ENCODE results near the gene RAD51D. TPM values are rescaled to one million over a fixed set of nuclear protein-coding genes. Genes with fewer than 3 reads are reported as not detected.

Gene RAD51D
- total RNA-seq, 2 donors from 2014 or later, result 2.0 to 4.5 TPM

DNA sequence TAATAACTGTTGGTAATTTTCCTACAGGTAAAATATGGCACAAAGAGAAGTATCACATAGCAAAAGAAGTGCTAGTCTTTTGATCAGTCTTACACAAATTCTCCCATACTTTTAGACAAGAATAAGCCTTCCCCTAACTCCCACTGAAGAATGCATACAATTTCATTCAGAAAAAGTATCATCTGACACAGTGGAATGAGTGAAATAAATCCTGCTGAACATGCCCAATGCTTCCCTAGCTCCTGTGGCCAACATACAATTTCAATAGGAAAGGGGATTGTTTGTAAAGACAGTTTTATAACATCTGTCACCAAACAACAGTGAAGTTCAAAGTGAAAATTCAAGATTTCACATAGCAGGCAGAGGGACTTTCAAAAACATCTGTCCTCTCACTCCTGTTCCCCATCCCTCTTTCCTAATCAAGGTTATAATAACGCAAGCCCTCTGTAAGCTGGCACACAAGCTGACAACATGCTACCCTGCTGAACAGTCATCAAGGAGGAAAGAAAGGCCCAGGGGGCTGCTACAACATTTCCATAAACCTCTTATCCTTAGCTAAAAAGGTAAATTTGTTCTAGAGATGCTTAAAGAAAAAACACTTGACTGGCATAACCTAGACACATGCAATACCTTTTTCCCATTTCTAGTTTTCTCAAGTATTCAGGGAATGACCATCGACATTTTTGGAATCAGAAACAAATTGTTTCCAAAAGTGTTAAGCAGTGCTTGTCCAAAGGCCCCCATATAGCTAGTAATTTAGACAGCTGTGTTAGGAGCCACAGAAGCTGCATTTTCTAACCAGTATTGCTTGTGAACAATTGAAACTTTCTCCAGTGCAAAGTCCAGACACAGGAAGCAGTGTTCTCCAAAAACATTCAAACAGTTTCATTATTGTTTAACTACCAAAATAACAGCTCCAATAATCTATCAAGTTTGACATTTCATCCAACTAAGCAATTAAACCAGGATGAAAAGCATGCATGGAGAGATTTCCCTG, 44.7 kb downstream of the RAD51D start:
- H3K4me3 ChIP-seq, result no peak overlapping the region
- H3K27ac ChIP-seq, result no peak overlapping the region
- DNase-seq (ENCODE audit: low spot score), result no peak
- TF ChIP-seq, protein P1, sequence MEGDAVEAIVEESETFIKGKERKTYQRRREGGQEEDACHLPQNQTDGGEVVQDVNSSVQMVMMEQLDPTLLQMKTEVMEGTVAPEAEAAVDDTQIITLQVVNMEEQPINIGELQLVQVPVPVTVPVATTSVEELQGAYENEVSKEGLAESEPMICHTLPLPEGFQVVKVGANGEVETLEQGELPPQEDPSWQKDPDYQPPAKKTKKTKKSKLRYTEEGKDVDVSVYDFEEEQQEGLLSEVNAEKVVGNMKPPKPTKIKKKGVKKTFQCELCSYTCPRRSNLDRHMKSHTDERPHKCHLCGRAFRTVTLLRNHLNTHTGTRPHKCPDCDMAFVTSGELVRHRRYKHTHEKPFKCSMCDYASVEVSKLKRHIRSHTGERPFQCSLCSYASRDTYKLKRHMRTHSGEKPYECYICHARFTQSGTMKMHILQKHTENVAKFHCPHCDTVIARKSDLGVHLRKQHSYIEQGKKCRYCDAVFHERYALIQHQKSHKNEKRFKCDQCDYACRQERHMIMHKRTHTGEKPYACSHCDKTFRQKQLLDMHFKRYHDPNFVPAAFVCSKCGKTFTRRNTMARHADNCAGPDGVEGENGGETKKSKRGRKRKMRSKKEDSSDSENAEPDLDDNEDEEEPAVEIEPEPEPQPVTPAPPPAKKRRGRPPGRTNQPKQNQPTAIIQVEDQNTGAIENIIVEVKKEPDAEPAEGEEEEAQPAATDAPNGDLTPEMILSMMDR (IDR thresholded peaks at IDR 0.05), result no peak
- no peaks in the 10 kb centered on the region for H3K9me3 ChIP-seq
- H3K4me1 ChIP-seq, result peaks cover 0 to 4% of the 10 kb centered on the region in 2 donors
- no peaks in the 10 kb centered on the region for H3K36me3 ChIP-seq
- H3K27me3 ChIP-seq, result no peaks in the 10 kb centered on the region

DNA sequence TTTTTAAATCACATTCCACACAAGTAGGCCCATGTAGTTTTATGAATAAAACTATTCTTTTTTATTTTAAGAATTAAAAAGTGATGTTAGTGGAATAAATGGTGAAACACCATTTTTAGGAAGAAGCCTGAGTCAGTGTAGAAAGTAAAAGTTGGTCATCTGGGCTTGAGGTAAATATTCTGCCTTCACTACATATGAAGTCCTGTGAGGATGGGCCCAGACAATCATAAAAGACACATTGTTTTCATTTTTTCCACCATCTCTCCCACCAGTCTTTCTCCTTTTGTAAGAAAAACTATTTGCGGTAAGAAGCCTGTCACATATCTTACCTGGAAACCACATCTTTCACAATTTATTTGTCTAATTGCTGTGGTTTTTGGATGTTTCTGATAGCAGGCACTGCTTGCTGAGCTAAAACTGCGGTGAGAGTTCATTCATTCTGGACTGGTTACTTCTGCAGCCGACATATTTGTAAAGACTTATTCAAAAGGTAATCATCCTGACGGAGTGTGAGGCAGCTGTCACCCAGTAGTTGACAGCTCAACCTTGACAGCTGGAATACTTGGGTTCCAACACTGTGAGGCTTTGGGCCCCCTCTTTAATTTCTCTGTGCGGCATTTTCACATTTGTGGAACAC, 45.6 kb downstream of the RAD51D start:
- no peaks in the 10 kb centered on the region for H3K9me3 ChIP-seq
- H3K27ac ChIP-seq, result no peak overlapping the region
- no peaks in the 10 kb centered on the region for H3K27me3 ChIP-seq
- DNase-seq (ENCODE audit: low spot score), result no peak
- TF ChIP-seq, protein P1 (IDR thresholded peaks at IDR 0.05), result no peak
- H3K4me3 ChIP-seq, result no peak overlapping the region
- H3K4me1 ChIP-seq, result peaks cover 0 to 4% of the 10 kb centered on the region in 2 donors
- H3K36me3 ChIP-seq, result no peaks in the 10 kb centered on the region

DNA sequence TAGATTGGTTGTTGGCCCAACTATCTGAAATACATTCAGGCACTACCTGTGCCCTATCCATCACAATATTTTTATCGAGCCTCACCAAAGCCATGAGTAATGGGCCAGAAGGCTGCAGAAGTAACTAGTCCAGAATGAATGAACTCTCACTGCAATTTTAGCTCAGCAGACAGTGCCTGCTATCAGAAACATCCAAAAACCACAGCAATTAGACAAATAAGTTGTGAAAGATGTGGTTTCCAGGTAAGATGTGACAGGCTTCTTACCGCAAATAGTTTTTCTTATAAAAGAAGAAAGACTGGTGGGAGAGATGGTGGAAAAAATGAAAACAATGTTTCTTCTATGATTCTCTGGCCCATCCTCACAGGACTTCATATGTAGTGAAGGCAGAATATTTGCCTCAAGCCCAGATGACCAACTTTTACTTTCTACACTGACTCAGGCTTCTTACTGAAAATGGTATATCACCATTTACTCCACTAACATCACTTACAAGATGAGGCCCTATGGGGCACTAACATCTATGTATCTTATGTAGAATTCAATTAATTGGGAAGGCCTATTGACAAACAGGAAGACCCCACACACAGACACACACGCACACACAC, 46.4 kb downstream of the RAD51D start:
- no peak for DNase-seq (ENCODE audit: low spot score)
- Histone ChIP-seq H3K9me3 (no peaks in the 10 kb centered on the region), H3K27ac (no peak overlapping the region), H3K36me3 (no peaks in the 10 kb centered on the region), H3K4me3 (no peak overlapping the region), H3K4me1 (peaks cover 0 to 4% of the 10 kb centered on the region in 2 donors), H3K27me3 (no peaks in the 10 kb centered on the region)
- TF ChIP-seq, protein P1 (IDR thresholded peaks at IDR 0.05), result no peak

DNA sequence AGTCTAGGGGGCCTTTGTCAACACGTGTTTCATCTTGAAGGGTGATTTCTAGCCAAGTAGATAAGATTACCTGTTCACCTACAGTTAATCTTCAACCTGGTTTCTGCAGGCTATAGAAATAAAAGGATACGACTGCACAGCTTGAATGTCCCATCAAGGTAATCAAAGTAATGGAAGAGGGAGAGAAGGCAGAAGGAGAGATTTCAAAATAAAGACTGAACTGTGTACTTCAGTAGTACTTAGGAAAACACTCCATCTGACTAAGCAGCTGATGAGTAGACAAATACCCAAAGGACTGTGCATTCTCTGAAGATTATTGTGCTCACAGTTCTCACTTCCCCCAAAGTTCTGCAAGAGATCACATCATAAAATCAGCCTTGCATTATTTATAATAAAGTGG, 50.3 kb downstream of the RAD51D start:
- no peak overlapping the region for H3K4me3 ChIP-seq
- TF ChIP-seq, protein P1 (IDR thresholded peaks at IDR 0.05), result no peak

DNA sequence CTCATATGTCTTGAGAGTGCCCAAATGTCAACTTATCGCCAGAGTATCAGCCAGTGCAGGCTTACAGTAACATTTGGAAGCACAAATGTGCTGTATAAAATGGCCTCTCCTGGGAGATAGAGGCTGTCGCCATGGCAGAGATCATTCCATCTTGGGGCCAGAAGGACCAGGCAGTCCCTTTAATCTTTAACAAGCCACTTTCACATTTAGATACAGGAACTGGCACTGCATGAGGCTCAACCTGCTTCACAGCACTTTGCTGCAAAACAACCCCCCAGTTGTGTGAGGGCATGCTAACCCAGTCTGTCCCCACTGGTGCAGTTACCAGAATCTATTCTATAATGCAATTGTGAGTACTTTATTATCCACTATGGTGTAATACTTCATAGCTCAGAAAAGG, 51.4 kb downstream of the RAD51D start:
- Histone ChIP-seq H3K36me3 (no peaks in the 10 kb centered on the region), H3K9me3 (no peaks in the 10 kb centered on the region), H3K27ac (no peak overlapping the region), H3K27me3 (no peaks in the 10 kb centered on the region), H3K4me1 (peaks cover 0 to 12% of the 10 kb centered on the region in 2 donors), H3K4me3 (no peak overlapping the region)
- TF ChIP-seq, protein P1 (IDR thresholded peaks at IDR 0.05), result no peak
- no peak for DNase-seq (ENCODE audit: low spot score)

More for the DNA sequence above, 50.3 kb downstream of the RAD51D start:
- Histone ChIP-seq H3K27me3 (no peaks in the 10 kb centered on the region), H3K4me1 (peaks cover 0 to 5% of the 10 kb centered on the region in 2 donors), H3K9me3 (no peaks in the 10 kb centered on the region), H3K36me3 (no peaks in the 10 kb centered on the region), H3K27ac (no peak overlapping the region)
- DNase-seq (ENCODE audit: low spot score), result no peak
